GM19468 (cell line): ENCODE results near the gene LHX3.
A peak's percentile ranks its signal among the peaks of the same experiment; 100 is the strongest.

Experiments used
- ATAC-seq: cut with Tn5 transposase; IDR thresholded peaks from one replicate; pipeline ENCODE4 v1.9.1; 2021; ENCODE audit warnings: mild to moderate bottlenecking, moderate library complexity, moderate number of reproducible peaks; ENCODE audit not compliant: unreplicated experiment; ENCODE audit errors: extremely low read depth

The LHX3 gene

DNA sequence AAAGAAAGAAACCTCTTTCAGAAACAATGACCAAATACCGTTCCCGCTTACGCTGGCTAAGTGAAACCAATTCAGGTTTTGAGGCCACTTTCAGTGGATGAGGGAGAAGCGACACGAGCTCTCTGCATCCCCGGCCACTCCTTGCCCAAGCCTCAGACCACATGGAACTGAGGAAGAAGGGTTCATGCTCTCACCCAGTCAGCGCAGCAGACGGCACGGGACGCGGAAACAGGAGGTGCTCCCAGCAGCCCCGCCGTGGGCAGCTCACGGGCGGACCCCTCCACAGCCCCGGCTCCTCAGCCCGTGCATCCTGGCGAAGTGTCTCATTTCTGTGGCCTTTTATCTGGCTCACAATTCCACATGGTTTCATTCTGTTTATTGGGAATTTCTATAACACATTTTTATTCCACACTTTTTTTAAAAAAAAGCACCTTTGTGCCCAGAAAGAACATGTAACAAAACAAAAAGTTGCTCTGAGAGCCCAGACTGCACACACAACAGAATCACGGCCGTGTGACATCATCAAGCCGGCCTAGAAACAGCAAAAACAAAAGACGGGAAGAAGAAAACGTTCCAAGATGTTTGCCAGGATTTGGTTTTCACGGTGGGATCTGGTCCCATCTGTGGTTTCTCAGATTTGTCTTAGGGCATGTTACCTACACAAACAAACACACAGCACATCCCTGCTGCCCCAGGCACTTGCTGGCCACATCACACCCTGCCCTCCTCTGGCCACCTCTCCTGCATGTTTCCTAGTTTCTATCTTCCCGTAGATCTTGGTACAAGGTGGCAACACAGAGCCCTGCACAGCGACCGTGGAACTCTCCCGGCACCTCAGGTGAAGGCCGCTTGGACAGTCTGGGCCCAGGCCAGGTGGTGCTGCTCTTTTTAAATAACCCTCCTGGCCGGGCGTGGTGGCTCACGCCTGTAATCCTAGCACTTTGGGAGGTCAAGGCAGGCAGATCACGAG is 24.5 kb upstream of the LHX3 start:
- ATAC-seq = no peak

- ATAC-seq = no peak
These were observed 23.4 kb upstream of the LHX3 start for GRCh38 chr9:136228107-136228875.

DNA sequence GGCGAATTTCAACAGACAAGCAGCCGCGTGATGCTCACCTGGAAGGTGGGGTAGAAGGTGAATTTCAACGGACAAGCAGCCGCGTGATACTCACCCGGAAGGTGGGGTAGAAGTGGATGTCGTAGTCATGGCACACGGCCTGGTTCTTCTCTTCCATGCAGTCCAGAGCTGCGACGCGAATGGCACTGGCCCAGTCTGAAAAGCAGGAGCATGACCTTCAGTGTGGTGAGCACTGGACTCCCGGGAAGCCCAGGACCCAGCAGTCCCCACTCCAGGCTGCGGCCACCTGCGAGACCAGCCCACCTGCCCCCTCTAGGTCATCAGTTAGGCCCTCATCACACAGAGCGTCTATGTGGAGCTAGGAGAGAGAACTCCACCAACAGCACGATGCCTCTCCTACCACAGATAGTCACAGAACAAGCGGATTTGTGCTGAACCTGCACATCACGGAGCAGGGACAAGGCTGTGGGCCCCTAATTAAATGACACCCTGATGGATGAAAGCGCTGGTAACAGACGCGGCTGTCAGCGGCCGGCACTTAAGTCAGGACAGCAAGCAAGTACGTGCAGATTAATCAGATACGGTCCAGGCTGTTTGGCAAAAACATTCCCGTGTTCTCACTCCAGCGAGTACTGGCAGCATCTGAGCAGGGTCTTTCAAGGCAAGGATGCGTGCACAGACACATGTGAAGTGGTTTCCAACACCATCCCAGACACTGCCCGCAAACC is 21.9 kb upstream of the LHX3 start:
- ATAC-seq = no peak

GRCh38 chr9:136225748-136226679 is 21.1 kb upstream of the LHX3 start:
- ATAC-seq = peak; percentile 17

DNA sequence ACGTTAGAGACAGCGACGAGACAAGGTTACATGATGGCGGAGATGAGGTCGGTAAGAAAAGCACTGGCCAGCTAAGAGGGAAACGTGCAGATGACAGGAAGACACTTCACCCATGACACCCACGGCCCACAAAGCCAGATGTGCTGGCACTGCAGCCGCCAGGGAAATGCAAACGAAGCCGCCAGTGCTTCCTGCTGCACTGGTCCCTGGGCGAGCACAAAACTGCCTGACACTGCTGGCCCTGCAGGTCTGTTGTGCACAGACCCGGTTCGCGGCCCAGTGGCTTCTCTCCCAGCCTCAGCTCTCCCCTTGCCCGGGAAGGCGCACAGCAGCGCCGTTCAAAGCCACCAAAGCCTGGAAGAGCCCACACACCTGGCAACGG is 20.4 kb upstream of the LHX3 start:
- ATAC-seq = no peak

DNA sequence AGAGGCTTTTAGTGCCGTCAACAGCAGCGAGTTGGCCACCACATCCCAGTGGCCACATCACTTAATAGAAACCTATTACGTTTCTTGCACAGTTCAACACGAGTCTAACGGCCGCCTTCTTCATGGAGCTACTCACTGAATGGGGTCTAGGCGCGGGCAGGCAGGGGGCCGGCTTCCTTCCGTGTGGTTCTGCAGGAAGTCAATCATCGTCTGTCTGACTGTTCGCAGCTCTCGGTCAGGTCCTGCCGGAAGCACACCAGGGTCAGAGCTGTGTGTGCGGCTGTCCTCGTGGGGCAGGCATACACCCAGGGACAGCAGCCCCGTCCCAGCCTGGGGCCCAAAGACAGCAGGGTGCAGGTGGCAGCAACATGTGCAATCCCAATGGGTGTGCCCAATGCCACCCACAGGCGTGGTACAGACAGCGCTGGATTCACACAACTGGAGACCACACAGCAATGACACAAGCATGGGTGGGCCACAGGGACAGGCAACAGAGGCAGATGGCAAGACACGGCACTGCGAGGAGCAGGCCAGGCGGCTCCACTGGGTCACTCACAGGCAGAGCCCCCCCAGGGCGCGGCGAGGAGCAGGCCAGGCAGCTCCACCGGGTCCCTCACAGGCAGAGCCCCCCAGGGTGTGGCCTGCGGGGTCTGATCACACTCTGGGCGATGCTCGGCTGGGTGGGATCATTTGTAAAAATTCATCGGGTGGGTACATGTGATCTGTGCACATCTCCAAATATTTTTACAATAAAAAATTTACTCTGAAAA is 19.1 kb upstream of the LHX3 start:
- ATAC-seq = no peak

- no peak for ATAC-seq
These were observed 18.0 kb upstream of the LHX3 start for GRCh38 chr9:136222906-136223285.

DNA sequence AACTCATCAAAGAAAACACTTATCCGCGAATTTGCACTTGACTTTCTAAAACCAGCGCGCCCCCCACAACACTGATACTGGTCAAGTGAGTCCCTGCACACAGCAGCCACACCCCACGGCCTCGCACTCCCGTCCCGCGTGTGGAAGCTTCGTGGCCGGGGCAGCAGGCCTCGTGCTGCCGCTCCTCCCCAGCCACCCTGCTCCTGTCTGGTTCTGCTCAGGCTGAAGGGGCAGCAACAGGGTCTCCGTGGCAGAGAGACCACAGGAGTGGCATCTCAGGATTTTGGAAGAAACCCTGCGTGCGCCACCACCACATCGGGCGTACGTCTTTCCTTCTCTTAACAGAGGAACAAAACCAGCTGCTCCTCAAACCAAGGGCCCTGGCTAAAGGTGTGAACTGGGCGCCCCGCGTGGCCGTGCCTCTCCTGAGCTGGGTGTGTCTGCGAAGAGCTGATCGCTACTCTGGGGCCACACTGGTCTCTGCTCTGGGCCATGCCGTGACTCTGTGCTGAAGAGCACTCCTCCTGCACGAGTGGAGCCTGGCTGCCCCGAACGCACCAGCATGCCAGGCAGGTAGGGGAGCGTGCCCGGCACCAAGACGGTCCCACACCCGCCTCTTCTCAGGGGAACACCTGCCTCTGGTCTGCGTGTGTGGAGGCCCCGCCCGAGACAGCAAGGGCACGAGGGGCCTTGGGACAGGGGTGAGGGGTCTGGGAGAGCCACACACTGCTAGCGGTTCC is 17.4 kb upstream of the LHX3 start:
- ATAC-seq = no peak

GRCh38 chr9:136220017-136220729 is 15.2 kb upstream of the LHX3 start:
- ATAC-seq = no peak

DNA sequence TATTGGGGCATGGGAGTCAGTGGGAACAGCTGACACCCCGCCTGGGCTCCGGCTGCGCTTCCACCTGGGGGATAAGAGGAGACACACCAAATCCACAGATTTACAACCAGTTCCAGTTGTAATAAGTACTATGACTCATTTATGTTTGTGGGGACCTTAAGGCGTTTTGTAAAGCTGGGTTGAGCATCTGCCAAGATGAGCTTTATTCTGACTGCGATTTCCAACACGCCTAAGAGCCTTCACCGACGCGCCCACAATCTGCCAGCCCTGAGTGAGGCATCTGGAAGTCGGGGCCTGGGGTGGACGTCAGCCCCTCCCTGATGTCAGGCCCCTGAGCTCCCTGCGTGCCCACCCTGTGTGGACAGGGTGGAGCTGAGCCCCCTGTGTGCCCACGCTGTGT is 14.3 kb upstream of the LHX3 start:
- ATAC-seq = no peak

- ATAC-seq = no peak
These were observed 13.7 kb upstream of the LHX3 start for GRCh38 chr9:136218673-136219072.

GRCh38 chr9:136218271-136218670 is 13.3 kb upstream of the LHX3 start:
- no peak for ATAC-seq

GRCh38 chr9:136216541-136217244 is 11.8 kb upstream of the LHX3 start:
- no peak for ATAC-seq

- no peak for ATAC-seq
These were observed 8.8 kb upstream of the LHX3 start for GRCh38 chr9:136213733-136214132.

DNA sequence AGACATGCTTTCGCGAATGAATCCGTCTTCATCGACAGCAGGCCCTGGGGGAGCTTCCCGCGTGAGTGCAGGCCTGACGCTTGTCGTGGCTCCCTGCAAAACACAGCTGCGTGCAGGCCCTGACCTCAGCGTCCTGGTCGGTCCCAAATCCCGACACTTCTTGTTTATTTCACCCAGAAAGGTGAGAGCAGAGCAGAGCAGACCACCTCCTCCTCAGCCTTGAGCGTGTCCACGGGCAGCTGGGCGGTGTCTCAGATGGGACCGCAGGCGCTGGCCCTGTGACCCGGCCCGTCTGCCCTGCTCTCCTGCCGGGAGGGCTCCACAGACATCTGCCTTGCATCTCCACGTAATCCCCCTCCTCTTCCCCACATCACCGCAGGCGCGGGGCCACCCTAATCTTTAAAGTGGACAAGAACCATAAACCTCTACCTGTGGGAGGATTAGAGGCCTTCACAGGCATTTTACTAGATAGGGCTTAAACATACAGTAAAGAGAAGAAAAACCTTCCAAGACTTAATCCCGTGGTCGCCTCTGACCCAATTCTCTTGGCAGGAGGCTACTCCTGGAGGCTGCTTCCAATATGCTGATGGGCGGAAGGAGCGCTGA is 7.5 kb upstream of the LHX3 start:
- no peak for ATAC-seq

DNA sequence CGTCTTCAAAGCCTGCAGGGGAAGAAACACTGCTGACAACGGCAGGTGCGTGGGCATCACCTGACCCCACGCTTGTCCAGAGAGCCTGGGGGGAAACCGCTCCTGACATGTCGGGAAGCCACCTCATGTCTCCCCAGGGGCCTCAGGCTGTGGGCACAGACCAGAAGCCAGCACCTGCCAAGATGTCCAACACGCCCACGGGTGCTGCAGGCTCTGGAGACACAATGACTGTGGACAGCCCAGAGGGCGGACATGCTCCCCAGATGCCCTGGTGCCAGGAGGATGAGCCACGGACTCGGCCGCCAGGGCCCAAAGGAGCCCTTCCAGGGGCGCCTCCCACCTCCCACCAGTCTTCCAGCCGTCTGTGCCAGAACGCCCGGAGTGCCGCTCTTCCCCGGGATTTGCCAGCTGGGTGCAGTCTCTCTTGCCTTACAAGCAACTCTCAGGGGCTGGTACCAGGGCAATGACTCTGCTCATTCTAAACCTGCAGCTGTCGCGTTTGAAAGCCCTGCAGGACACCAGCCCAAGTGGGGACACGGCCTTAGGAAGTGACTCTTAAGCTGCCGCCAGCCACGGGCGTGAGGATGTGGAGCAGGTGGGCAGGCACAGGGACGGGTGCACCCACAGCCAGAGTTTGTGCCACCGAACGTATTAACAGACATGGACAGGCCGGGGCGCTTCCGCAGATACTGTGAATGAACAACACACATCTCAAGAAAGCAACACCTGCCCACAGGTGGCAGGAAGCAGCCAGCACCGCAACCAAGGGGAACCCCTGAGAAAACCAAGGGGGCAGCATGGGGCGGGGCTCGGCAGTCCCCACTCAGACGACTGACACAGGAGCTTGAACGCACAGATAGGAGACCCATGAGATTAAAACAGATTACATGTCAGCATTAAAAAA is 6.8 kb upstream of the LHX3 start:
- ATAC-seq = no peak
